Nephron (organoid): ENCODE results near the gene RLF.
"Not testable (repeated sequence)": the region's sequence is repeated elsewhere in the genome, so short reads cannot be mapped to it uniquely, and the experiment has no call there.

Experiments
- H3K27ac Mint-ChIP-seq, 3 experiments: 2 replicates each; pipeline ENCODE4 v1.8.0; 2020; ENCODE audit warnings: mixed read lengths in 3 of 3, mild to moderate bottlenecking in 2 of 3, moderate library complexity in 1 of 3
- H3K27me3 Mint-ChIP-seq: 2 replicates; pipeline ENCODE4 v1.8.0; 2021; ENCODE audit warnings: low read depth, mild to moderate bottlenecking, moderate library complexity, mixed read lengths
- H3K36me3 Mint-ChIP-seq: 2 replicates; pipeline ENCODE4 v1.8.0; 2020; ENCODE audit warnings: low read depth, mixed read lengths
- H3K4me1 Mint-ChIP-seq: 2 replicates; pipeline ENCODE4 v1.8.0; 2020; ENCODE audit warnings: mixed read lengths
- H3K4me3 Mint-ChIP-seq, 3 experiments: 2 replicates each; pipeline ENCODE4 v1.8.0; 2020; ENCODE audit warnings: mild to moderate bottlenecking in 3 of 3, mixed read lengths in 3 of 3, moderate library complexity in 2 of 3
- H3K9me3 Mint-ChIP-seq: 2 replicates; pipeline ENCODE4 v1.8.0; 2020; ENCODE audit warnings: mixed read lengths
- TF ChIP-seq, protein P1 (sequence below), 3 experiments: fragments of 200-600 bp; sonication (generic); IDR thresholded peaks; one replicate each; pipeline ENCODE4 v1.5.0; 2021; ENCODE audit warnings: antibody characterized with exemption in 3 of 3; ENCODE audit not compliant: unreplicated experiment in 3 of 3

Gene RLF

DNA sequence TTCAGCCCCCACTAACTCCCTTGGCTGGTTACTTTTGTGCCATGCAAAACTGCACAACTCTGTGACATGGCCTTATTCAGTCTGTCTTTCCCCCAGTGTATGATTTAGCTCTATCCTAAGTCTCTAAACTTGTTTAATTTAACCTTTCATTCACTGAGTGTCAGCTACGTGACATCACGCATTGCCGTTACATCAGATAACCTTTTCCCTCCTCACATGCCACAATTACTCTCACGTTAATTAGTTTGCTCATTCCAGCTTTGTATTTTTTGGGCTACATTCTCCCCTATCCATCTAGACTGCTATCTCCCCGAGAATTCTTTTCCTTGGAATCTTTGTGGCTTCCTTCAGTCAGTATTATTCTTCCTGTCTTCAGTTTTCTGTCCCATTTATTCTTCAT, 57.1 kb downstream of the RLF start:
- peaks cover 35% of the 10 kb centered on the region for H3K36me3 Mint-ChIP-seq
- no peak overlapping the region for H3K27ac Mint-ChIP-seq
- H3K9me3 Mint-ChIP-seq, result no peaks in the 10 kb centered on the region
- H3K27me3 Mint-ChIP-seq, result no peaks in the 10 kb centered on the region
- TF ChIP-seq, protein P1, sequence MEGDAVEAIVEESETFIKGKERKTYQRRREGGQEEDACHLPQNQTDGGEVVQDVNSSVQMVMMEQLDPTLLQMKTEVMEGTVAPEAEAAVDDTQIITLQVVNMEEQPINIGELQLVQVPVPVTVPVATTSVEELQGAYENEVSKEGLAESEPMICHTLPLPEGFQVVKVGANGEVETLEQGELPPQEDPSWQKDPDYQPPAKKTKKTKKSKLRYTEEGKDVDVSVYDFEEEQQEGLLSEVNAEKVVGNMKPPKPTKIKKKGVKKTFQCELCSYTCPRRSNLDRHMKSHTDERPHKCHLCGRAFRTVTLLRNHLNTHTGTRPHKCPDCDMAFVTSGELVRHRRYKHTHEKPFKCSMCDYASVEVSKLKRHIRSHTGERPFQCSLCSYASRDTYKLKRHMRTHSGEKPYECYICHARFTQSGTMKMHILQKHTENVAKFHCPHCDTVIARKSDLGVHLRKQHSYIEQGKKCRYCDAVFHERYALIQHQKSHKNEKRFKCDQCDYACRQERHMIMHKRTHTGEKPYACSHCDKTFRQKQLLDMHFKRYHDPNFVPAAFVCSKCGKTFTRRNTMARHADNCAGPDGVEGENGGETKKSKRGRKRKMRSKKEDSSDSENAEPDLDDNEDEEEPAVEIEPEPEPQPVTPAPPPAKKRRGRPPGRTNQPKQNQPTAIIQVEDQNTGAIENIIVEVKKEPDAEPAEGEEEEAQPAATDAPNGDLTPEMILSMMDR (IDR thresholded peaks at IDR 0.05; ENCODE audit: unreplicated experiment in 3 of 3), result no peak
- no peaks in the 10 kb centered on the region for H3K4me1 Mint-ChIP-seq
- H3K4me3 Mint-ChIP-seq, result no peak overlapping the region

DNA sequence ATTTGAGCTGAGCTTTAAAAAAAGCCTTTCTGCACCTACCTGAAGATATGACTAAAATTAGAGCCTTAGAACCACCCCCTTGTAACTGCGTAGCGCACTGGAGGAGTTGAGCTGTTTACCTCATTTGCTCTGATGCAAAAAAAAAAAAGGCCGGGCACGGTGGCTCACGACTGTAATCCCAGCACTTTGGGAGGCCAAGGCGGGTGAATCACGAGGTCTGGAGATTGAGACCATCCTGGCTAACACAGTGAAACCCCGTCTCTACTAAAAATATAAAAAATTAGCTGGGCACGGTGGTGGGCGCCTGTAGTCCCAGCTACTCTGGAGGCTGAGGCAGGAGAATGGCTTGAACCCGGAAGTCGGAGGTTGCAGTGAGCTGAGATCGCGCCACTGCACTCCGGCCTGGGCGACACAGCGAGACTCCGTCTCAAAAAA, 60.3 kb downstream of the RLF start:
- not testable (repeated sequence) for H3K4me1 Mint-ChIP-seq, H3K27ac Mint-ChIP-seq, H3K4me3 Mint-ChIP-seq, H3K9me3 Mint-ChIP-seq, H3K27me3 Mint-ChIP-seq
- peaks cover 24% of the 10 kb centered on the region for H3K36me3 Mint-ChIP-seq

DNA sequence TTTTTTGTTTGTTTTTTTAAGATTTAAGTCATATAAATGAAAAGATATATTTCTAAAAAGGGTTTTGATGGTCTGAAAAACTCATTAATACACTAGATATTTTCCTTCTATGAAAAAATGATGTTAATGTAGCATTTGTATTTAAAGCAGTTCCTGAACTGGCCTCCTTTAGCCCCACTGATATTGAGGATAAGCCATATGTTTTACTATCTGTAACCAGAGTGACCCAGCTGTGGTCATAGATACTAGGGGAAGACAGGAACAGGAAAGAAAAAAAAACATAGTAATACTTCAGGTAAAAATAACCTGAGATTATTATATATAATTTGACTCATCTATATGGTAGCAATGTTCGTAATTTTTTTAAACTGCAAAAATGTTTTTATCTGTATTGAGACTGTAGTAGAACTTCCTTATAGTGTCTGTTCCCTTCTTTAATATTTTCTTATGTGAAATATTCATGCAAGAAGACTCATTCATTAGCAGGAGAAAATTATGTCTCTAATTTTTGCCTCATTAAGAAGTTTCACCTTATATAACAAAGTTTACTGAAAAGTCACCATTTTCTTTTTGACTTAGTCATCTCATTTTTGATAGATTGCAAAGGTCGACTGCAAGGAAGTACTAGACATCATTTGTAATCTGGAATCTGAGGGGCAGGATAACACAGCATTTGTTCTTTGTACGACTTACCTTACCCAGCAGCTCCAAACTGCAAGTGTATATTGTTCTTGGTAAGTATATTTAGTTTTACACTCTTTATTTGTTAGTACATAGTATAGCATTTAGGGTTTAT, 61.0 kb downstream of the RLF start:
- TF ChIP-seq, protein P1 (IDR thresholded peaks at IDR 0.05; ENCODE audit: unreplicated experiment in 3 of 3), result no peak
- no peak overlapping the region for H3K4me3 Mint-ChIP-seq
- H3K4me1 Mint-ChIP-seq, result no peaks in the 10 kb centered on the region
- H3K36me3 Mint-ChIP-seq, result peaks cover 21% of the 10 kb centered on the region
- H3K9me3 Mint-ChIP-seq, result no peaks in the 10 kb centered on the region
- H3K27ac Mint-ChIP-seq, result no peak overlapping the region
- no peaks in the 10 kb centered on the region for H3K27me3 Mint-ChIP-seq

DNA sequence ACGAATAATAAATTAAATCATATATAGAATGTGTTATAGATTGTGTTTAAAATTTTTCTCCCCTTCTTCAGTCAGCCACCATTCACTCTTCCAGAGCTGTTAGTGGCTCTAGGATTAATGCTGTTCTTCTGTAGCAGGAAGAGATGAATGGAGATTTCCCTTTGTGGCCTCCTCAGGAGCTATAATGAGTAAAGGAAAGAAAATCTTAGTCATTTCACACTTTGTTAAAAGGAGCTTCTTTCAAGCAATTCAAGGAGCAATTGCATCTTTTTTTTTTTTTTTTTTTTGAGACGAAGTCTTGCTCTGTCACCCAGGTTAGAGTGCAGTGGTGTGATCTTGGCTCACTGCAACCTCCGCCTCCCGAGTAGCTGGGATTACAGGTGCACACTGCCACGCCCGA, 62.9 kb downstream of the RLF start:
- H3K4me1 Mint-ChIP-seq, result no peaks in the 10 kb centered on the region
- no peaks in the 10 kb centered on the region for H3K27me3 Mint-ChIP-seq
- TF ChIP-seq, protein P1 (IDR thresholded peaks at IDR 0.05; ENCODE audit: unreplicated experiment in 3 of 3), result no peak
- no peak overlapping the region for H3K27ac Mint-ChIP-seq
- H3K4me3 Mint-ChIP-seq, result no peak overlapping the region
- H3K9me3 Mint-ChIP-seq, result no peaks in the 10 kb centered on the region
- H3K36me3 Mint-ChIP-seq, result peaks cover 20% of the 10 kb centered on the region

DNA sequence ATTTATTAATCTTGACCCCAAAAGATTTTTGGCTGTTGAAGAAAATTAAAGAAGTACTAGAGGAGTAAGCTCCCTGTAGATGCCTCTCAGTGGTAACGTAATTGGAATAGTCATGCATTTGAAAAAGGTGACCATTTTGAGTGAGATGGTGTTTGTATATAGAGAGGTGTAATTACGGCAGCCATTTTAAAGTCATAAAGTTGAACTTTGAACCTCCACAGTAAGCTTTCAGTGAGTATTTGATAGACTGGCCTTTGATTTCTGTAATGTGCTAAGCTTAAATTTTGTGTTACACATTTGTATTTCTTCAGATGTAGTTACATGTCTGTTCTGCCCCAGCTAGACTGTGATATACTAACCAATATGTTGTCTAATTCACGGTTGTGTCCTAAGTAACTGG, 65.0 kb downstream of the RLF start:
- Mint-ChIP-seq H3K36me3 (peaks cover 23% of the 10 kb centered on the region), H3K9me3 (no peaks in the 10 kb centered on the region), H3K4me1 (no peaks in the 10 kb centered on the region), H3K27me3 (no peaks in the 10 kb centered on the region), H3K4me3 (no peak overlapping the region), H3K27ac (no peak overlapping the region)
- TF ChIP-seq, protein P1 (IDR thresholded peaks at IDR 0.05; ENCODE audit: unreplicated experiment in 3 of 3), result no peak

DNA sequence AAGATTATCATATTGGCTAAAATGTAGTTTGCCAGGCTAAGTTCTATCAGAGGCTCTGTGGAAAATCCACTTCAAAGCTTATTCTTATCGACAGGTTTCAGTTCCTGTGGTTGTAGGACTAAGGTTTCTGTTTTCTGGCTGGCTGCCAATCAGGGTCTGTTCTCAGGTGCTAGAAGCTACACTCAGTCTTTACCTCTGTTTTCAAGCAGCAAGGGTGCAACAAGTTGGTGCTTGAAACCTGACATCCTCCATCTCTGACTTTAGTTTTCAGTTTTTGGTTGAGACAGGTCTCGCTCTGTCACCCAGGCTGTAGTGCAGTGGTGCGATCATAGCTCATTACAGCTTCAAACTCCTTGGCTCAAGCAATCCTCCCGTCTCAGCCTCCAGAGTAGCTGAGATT, 71.3 kb downstream of the RLF start:
- no peaks in the 10 kb centered on the region for H3K9me3 Mint-ChIP-seq
- H3K4me1 Mint-ChIP-seq, result no peaks in the 10 kb centered on the region
- H3K27ac Mint-ChIP-seq, result no peak overlapping the region
- H3K36me3 Mint-ChIP-seq, result peaks cover 44% of the 10 kb centered on the region
- no peak overlapping the region for H3K4me3 Mint-ChIP-seq
- TF ChIP-seq, protein P1 (IDR thresholded peaks at IDR 0.05; ENCODE audit: unreplicated experiment in 3 of 3), result no peak
- H3K27me3 Mint-ChIP-seq, result no peaks in the 10 kb centered on the region
